ENCODE data around the gene ROBO1. TPM values are rescaled to one million over a fixed set of nuclear protein-coding genes. Genes with fewer than 3 reads are reported as not detected.

ROBO1 gene
- total RNA-seq, 4 donors from 2014 or later = 12.3 to 112 (median 27.1) TPM

DNA sequence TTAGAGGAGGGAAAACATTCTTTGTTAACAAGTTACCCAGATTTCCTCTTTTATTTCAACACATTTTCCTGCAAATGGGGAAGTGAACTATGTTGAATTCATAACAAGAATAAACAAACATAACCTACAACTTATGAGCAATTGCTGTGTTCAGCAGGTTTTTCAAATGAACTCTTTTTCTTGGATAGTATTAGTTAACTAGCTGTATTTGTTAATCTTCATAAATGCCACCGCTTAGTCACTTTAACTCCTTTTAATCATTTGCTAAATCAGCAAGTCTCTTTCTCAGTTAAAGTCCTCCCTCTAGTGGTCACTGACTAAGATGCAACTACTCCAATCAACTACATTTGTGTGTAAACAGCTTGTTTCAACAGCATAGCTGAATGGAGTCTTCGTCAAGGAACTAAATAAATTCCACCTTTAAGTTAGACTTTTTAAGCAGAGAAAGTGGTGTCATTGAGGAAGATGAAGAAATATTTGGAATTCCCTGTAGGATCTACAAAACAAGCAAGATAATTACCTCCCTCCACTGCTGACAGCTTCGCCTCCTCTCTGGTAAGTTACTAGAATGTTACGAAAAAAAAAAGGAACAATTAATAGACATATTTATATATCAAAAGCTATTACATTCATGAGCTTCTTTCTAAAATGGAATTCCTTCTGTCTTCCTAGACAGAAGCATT, 1122.0 kb downstream of the ROBO1 start:
- intact Hi-C loops (cut with DNase I; ENCODE audit: low total_unique reads) = no loop called here
- H3K36me3 ChIP-seq = no peaks in the 10 kb centered on the region
- no peaks in the 10 kb centered on the region for H3K27me3 ChIP-seq
- no peak overlapping the region for H3K4me3 ChIP-seq
- H3K27ac ChIP-seq = no peak overlapping the region
- DNase-seq = no peak
- no peak for TF ChIP-seq POLR2A (IDR thresholded peaks at IDR 0.05)
- TF ChIP-seq, protein P1, sequence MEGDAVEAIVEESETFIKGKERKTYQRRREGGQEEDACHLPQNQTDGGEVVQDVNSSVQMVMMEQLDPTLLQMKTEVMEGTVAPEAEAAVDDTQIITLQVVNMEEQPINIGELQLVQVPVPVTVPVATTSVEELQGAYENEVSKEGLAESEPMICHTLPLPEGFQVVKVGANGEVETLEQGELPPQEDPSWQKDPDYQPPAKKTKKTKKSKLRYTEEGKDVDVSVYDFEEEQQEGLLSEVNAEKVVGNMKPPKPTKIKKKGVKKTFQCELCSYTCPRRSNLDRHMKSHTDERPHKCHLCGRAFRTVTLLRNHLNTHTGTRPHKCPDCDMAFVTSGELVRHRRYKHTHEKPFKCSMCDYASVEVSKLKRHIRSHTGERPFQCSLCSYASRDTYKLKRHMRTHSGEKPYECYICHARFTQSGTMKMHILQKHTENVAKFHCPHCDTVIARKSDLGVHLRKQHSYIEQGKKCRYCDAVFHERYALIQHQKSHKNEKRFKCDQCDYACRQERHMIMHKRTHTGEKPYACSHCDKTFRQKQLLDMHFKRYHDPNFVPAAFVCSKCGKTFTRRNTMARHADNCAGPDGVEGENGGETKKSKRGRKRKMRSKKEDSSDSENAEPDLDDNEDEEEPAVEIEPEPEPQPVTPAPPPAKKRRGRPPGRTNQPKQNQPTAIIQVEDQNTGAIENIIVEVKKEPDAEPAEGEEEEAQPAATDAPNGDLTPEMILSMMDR (IDR thresholded peaks at IDR 0.05) = peak; percentile 67 to 77 (median 72)
- no peaks in the 10 kb centered on the region for H3K4me1 ChIP-seq
- no peaks in the 10 kb centered on the region for H3K9me3 ChIP-seq

DNA sequence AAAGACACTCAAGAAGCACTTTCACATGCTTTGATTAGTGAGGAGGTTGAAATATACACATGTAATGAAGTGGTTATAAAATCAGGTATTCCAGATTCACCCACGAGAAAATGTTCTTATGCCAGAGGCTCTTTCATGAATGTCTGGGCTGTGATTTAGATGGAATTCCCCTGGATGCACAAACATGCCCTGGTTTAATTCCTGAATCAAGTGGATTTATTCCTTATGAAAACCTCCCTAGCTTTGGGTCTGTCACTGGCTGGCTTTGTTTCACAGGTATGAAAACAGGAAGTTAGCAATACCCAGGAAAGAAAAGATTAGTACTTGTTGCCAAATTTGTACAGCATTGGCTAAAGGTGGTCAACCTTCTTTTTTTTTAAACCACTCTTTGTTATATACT, 1123.0 kb downstream of the ROBO1 start:
- no peaks in the 10 kb centered on the region for H3K9me3 ChIP-seq
- DNase-seq = no peak
- H3K4me3 ChIP-seq = no peak overlapping the region
- TF ChIP-seq POLR2A (IDR thresholded peaks at IDR 0.05) = no peak
- TF ChIP-seq, protein P1 (IDR thresholded peaks at IDR 0.05) = no peak
- H3K27me3 ChIP-seq = no peaks in the 10 kb centered on the region
- no peaks in the 10 kb centered on the region for H3K36me3 ChIP-seq
- H3K27ac ChIP-seq = no peak overlapping the region
- no peaks in the 10 kb centered on the region for H3K4me1 ChIP-seq
- intact Hi-C loops (cut with DNase I; ENCODE audit: low total_unique reads) = no loop called here

DNA sequence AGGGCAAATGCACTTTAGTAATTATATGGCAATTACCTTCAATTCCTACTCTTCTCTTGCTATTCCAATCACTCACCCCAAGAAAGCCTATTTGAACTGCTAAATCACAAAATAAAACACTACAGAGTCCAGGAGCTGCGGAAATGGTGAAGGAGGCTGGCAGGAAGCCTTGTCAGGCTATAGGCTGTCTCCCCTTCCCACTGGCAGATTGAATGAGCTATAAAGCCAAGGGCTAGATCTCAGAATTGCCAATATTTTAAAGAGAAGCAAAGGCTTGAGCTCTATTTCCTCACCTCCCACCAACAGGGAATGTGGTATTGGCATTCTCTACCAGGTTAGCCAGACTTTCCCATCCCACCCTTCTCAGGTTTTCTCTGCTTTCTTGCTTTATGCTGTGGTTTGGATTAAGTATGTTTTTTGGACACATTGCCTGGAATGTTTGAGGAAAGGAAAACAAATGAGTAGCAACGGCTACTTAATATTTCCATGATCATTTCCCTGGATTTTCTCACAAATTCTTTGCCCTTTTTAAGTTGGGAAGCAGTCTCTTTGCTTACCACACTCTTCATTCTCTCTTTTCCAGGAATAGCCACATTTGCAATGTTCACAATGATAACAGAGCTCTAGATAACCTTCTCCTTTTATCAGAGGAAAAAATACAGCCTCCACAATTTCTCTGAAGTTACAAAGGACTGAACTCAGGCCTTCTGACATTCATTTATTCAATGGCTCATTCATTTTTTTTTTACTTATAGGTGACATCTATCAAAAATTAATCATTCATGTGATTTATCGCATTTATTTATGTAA, 1125.4 kb downstream of the ROBO1 start:
- no peaks in the 10 kb centered on the region for H3K9me3 ChIP-seq
- H3K4me3 ChIP-seq = no peak overlapping the region
- H3K4me1 ChIP-seq = no peaks in the 10 kb centered on the region
- intact Hi-C loops (cut with DNase I; ENCODE audit: low total_unique reads) = no loop called here
- TF ChIP-seq, protein P1 (IDR thresholded peaks at IDR 0.05) = no peak
- TF ChIP-seq POLR2A (IDR thresholded peaks at IDR 0.05) = no peak
- no peaks in the 10 kb centered on the region for H3K36me3 ChIP-seq
- no peak for DNase-seq
- no peak overlapping the region for H3K27ac ChIP-seq
- H3K27me3 ChIP-seq = no peaks in the 10 kb centered on the region

DNA sequence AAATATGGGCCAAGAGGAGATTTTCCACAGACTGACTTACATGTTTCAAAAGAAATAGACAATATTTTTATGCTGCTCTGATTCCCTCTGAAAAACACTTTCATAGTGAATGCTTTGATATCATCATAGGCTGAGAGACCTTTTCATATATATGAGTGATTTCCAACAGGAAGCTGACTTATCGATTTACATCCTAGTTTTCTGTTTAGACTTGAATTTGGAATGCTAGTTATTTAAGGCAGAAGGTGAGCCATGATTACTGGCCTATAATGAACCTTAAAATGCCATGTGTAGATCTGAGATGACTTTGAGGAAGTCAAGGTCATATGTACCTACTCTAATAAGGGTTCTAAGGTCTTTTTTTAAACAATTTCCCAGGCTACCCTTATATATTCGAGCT, 1126.1 kb downstream of the ROBO1 start:
- H3K27ac ChIP-seq = no peak overlapping the region
- no peak overlapping the region for H3K4me3 ChIP-seq
- no peaks in the 10 kb centered on the region for H3K36me3 ChIP-seq
- no peaks in the 10 kb centered on the region for H3K4me1 ChIP-seq
- no peaks in the 10 kb centered on the region for H3K27me3 ChIP-seq
- no peaks in the 10 kb centered on the region for H3K9me3 ChIP-seq
- intact Hi-C loops (cut with DNase I; ENCODE audit: low total_unique reads) = no loop called here
- no peak for TF ChIP-seq POLR2A (IDR thresholded peaks at IDR 0.05)
- TF ChIP-seq, protein P1 (IDR thresholded peaks at IDR 0.05) = no peak
- DNase-seq = no peak

DNA sequence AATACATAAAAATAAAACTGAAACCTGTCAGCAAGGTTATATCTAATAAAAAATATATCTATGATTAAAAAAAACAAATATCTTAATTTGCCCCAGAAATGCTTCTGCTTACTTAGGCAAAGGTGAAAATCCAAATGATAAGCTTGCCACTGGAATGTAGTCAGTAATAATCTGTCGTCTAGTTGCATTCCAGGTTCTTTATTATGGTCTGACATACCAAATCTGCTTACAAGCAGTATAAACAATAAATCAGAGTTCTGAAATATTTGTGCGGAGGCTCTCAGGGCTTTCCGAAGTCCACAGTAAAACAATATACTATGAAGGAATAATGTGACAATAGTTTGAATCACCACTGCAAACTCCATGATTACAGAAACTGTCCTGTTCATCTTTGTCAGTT, 1133.5 kb downstream of the ROBO1 start:
- TF ChIP-seq, protein P1 (IDR thresholded peaks at IDR 0.05) = no peak
- TF ChIP-seq POLR2A (IDR thresholded peaks at IDR 0.05) = no peak
- DNase-seq = no peak
- Histone ChIP-seq H3K27me3 (no peaks in the 10 kb centered on the region), H3K4me3 (no peak overlapping the region), H3K36me3 (no peaks in the 10 kb centered on the region), H3K9me3 (no peaks in the 10 kb centered on the region), H3K27ac (no peak overlapping the region), H3K4me1 (no peaks in the 10 kb centered on the region)
- intact Hi-C loops (cut with DNase I; ENCODE audit: low total_unique reads) = no loop called here
